DND-41 (cell line): Measurements from ENCODE around the gene KRTAP6-1.

Experiments used
- EZH2 ChIP-seq: IDR thresholded peaks from 3 replicates; pipeline ENCODE4 v1.6.1; 2012; ENCODE audit warnings: borderline replicate concordance, low read depth, mild to moderate bottlenecking, moderate library complexity, low read length, inconsistent platforms; ENCODE audit not compliant: severe bottlenecking
- TF ChIP-seq, protein P1 (sequence below): IDR thresholded peaks from 2 replicates; pipeline ENCODE4 v1.5.1; 2012; ENCODE audit warnings: borderline replicate concordance, low read length, moderate library complexity, mild to moderate bottlenecking; ENCODE audit not compliant: poor library complexity, severe bottlenecking; ENCODE audit errors: extremely low read depth

DNA sequence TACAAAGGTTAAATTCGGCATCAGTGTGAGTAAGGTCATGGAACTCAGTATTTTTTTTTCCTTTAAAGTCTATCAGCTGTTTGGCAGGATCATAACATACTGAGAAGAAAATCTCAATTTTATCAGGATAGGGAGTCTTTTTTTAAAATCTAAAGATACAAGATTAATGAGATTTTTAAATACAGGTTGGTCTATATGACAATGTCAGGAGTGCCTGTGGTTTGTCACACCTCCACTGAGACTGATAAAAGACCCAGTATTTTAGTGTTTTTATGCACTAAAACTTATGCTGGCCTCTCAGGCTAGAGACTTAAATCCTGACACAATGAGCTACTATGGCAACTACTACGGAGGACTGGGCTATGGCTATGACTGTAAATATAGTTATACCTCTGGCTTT is 28.8 kb upstream of the KRTAP6-1 start, which contains the start of gene KRTAP20-3:
- TF ChIP-seq, protein P1, sequence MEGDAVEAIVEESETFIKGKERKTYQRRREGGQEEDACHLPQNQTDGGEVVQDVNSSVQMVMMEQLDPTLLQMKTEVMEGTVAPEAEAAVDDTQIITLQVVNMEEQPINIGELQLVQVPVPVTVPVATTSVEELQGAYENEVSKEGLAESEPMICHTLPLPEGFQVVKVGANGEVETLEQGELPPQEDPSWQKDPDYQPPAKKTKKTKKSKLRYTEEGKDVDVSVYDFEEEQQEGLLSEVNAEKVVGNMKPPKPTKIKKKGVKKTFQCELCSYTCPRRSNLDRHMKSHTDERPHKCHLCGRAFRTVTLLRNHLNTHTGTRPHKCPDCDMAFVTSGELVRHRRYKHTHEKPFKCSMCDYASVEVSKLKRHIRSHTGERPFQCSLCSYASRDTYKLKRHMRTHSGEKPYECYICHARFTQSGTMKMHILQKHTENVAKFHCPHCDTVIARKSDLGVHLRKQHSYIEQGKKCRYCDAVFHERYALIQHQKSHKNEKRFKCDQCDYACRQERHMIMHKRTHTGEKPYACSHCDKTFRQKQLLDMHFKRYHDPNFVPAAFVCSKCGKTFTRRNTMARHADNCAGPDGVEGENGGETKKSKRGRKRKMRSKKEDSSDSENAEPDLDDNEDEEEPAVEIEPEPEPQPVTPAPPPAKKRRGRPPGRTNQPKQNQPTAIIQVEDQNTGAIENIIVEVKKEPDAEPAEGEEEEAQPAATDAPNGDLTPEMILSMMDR, result no peak
- TF ChIP-seq EZH2, result no peak
